ENCODE results near the gene MDC1. TPM values are rescaled to one million over a fixed set of nuclear protein-coding genes. Genes with fewer than 3 reads are reported as not detected.

The MDC1 gene
- total and polyA plus RNA-seq, 2 of the 13 experiments (the other 11 are each of a cell fraction or from before 2014, with no cell fraction given), result 8.4 to 14.0 TPM

DNA sequence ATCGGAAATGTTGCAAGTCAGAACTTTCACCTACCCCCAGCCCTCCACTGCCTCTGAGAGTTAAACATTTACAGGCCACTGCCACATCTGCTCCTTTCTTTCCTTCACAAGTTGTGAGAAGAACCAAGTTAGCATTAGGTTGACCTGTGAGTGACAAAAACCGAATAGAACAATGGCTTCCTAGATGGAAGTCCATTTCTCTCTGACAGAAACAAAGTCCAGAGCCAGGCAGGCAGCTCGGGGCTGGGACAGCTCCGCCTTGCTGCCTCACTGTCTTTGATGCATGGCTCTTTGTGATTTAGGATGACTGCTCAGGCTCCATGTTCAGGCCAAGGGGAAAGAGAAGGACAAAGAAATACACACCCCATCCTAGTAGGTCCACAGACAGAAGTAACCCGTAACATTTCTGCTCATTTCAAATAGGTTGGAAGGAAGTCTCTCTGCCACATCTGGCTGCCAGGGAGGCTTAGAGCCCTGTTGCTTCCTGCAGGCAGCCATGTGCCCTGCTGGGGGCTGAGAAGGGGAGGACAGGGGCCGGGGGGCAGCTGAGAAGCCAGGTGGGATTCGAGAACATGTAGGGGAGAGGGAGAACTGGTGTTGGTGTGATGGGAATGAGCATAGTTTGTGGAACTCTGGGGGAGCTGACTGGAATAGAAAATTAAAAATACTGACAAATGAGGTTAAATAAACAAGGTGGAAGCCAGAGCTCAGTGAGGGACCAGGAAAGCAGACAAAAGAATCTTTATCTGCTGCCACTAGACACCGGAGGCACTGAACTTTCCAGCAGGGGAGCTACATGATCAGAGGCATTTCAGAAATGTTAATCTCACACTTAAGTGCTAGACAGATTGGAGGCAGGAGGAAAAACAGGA lies 46.8 kb upstream of the MDC1 start (continued):
- TF ChIP-seq, protein P1, sequence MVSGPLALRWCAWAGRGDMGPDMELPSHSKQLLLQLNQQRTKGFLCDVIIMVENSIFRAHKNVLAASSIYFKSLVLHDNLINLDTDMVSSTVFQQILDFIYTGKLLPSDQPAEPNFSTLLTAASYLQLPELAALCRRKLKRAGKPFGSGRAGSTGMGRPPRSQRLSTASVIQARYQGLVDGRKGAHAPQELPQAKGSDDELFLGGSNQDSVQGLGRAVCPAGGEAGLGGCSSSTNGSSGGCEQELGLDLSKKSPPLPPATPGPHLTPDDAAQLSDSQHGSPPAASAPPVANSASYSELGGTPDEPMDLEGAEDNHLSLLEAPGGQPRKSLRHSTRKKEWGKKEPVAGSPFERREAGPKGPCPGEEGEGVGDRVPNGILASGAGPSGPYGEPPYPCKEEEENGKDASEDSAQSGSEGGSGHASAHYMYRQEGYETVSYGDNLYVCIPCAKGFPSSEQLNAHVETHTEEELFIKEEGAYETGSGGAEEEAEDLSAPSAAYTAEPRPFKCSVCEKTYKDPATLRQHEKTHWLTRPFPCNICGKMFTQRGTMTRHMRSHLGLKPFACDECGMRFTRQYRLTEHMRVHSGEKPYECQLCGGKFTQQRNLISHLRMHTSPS (CRISPR knock-in tag; IDR thresholded peaks at IDR 0.05; ENCODE audit: low read depth), result 0 out of 2 replicates have a peak, but pooled peaks have one; percentile 43
- TF ChIP-seq DNMT1 (CRISPR knock-in tag; IDR thresholded peaks at IDR 0.05) (no peak), MLLT10 (CRISPR knock-in tag; IDR thresholded peaks at IDR 0.05) (no peak), TBX2 (CRISPR knock-in tag; IDR thresholded peaks at IDR 0.05; ENCODE audit: borderline replicate concordance) (peak; percentile 98), ZZZ3 (CRISPR knock-in tag; IDR thresholded peaks at IDR 0.05; ENCODE audit: borderline replicate concordance) (no peak), NONO (IDR thresholded peaks at IDR 0.05) (no peak), NONO (CRISPR knock-in tag; conservative IDR thresholded peaks at IDR 0.05) (no peak; the same call in none of the 2 replicates), TBX3 (IDR thresholded peaks at IDR 0.05; ENCODE audit: borderline replicate concordance) (peak; percentile 95), MED8 (CRISPR knock-in tag; IDR thresholded peaks at IDR 0.05; ENCODE audit: insufficient replicate concordance) (peak; percentile 96), ZNF121 (CRISPR knock-in tag; IDR thresholded peaks at IDR 0.05) (0 out of 2 replicates have a peak, but pooled peaks have one; percentile 34), ZNF790 (CRISPR knock-in tag; IDR thresholded peaks at IDR 0.05; ENCODE audit: borderline replicate concordance) (no peak), ZNF446 (CRISPR knock-in tag; IDR thresholded peaks at IDR 0.05) (no peak), ZBTB3 (CRISPR knock-in tag; IDR thresholded peaks at IDR 0.05; ENCODE audit: borderline replicate concordance, low read depth) (0 out of 2 replicates have a peak, but pooled peaks have one; percentile 42), KAT7 (CRISPR knock-in tag; IDR thresholded peaks at IDR 0.05; ENCODE audit: borderline replicate concordance) (no peak; the same call in 1 of the 2 replicates), ZKSCAN1 (IDR thresholded peaks at IDR 0.05; ENCODE audit: low read length) (no peak), ZNF792 (CRISPR knock-in tag; IDR thresholded peaks at IDR 0.05) (peak; percentile 92), ZNF282 (IDR thresholded peaks at IDR 0.05; ENCODE audit: partially characterized antibody) (no peak), TMF1 (CRISPR knock-in tag; IDR thresholded peaks at IDR 0.05; ENCODE audit: low read depth) (no peak; the same call in 1 of the 2 replicates), MTF2 (CRISPR knock-in tag; IDR thresholded peaks at IDR 0.05; ENCODE audit: borderline replicate concordance) (peak; percentile 86; the same call in 1 of the 2 replicates), SALL2 (CRISPR knock-in tag; IDR thresholded peaks at IDR 0.05) (no peak)
- TF ChIP-seq, protein P2, sequence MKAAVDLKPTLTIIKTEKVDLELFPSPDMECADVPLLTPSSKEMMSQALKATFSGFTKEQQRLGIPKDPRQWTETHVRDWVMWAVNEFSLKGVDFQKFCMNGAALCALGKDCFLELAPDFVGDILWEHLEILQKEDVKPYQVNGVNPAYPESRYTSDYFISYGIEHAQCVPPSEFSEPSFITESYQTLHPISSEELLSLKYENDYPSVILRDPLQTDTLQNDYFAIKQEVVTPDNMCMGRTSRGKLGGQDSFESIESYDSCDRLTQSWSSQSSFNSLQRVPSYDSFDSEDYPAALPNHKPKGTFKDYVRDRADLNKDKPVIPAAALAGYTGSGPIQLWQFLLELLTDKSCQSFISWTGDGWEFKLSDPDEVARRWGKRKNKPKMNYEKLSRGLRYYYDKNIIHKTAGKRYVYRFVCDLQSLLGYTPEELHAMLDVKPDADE (CRISPR knock-in tag; IDR thresholded peaks at IDR 0.05), result no peak
- TF ChIP-seq, protein P3, sequence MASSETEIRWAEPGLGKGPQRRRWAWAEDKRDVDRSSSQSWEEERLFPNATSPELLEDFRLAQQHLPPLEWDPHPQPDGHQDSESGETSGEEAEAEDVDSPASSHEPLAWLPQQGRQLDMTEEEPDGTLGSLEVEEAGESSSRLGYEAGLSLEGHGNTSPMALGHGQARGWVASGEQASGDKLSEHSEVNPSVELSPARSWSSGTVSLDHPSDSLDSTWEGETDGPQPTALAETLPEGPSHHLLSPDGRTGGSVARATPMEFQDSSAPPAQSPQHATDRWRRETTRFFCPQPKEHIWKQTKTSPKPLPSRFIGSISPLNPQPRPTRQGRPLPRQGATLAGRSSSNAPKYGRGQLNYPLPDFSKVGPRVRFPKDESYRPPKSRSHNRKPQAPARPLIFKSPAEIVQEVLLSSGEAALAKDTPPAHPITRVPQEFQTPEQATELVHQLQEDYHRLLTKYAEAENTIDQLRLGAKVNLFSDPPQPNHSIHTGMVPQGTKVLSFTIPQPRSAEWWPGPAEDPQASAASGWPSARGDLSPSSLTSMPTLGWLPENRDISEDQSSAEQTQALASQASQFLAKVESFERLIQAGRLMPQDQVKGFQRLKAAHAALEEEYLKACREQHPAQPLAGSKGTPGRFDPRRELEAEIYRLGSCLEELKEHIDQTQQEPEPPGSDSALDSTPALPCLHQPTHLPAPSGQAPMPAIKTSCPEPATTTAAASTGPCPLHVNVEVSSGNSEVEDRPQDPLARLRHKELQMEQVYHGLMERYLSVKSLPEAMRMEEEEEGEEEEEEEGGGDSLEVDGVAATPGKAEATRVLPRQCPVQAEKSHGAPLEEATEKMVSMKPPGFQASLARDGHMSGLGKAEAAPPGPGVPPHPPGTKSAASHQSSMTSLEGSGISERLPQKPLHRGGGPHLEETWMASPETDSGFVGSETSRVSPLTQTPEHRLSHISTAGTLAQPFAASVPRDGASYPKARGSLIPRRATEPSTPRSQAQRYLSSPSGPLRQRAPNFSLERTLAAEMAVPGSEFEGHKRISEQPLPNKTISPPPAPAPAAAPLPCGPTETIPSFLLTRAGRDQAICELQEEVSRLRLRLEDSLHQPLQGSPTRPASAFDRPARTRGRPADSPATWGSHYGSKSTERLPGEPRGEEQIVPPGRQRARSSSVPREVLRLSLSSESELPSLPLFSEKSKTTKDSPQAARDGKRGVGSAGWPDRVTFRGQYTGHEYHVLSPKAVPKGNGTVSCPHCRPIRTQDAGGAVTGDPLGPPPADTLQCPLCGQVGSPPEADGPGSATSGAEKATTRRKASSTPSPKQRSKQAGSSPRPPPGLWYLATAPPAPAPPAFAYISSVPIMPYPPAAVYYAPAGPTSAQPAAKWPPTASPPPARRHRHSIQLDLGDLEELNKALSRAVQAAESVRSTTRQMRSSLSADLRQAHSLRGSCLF (CRISPR knock-in tag; IDR thresholded peaks at IDR 0.05; ENCODE audit: borderline replicate concordance), result no peak

Data from HepG2 (cell line).